GM21367 (cell line): ENCODE results near the gene DPM1.

ENCODE experiments used
- ATAC-seq: cut with Tn5 transposase; IDR thresholded peaks from one replicate; pipeline ENCODE4 v1.9.1; 2021; ENCODE audit not compliant: unreplicated experiment

DPM1 gene

GRCh38 chr20:50957798-50958614 is at the start of gene DPM1:
DPM1 (minus strand) TSS chr20:50958532; CDS start chr20:50958523, 9 bp downstream.
- ATAC-seq = peak; percentile 67

GRCh38 chr20:51005214-51005613 is 46.9 kb upstream of the DPM1 start:
- ATAC-seq = no peak

GRCh38 chr20:51004781-51005180 is 46.4 kb upstream of the DPM1 start:
- no peak for ATAC-seq

GRCh38 chr20:51004305-51004727 is 46.0 kb upstream of the DPM1 start:
- no peak for ATAC-seq

- no peak for ATAC-seq
Measured at GRCh38 chr20:51003753-51004152, 45.4 kb upstream of the DPM1 start.

GRCh38 chr20:51002633-51003032 is 44.3 kb upstream of the DPM1 start:
- ATAC-seq = no peak

- ATAC-seq = no peak
Measured at GRCh38 chr20:51001430-51002265, 43.3 kb upstream of the DPM1 start.

GRCh38 chr20:50999355-50999754 is 41.0 kb upstream of the DPM1 start:
- ATAC-seq = no peak

- no peak for ATAC-seq
Measured at GRCh38 chr20:50996901-50997865, 38.9 kb upstream of the DPM1 start.

GRCh38 chr20:50995506-50995905 is 37.2 kb upstream of the DPM1 start:
- ATAC-seq = no peak

GRCh38 chr20:50993876-50994275 is 35.5 kb upstream of the DPM1 start:
- no peak for ATAC-seq

- ATAC-seq = peak; percentile 77
Measured at GRCh38 chr20:50992733-50993457, 34.6 kb upstream of the DPM1 start.

GRCh38 chr20:50992336-50992732 is 34.0 kb upstream of the DPM1 start:
- ATAC-seq = no peak

GRCh38 chr20:50991076-50991475 is 32.7 kb upstream of the DPM1 start:
- ATAC-seq = no peak

- no peak for ATAC-seq
Measured at GRCh38 chr20:50987493-50988210, 29.3 kb upstream of the DPM1 start.

GRCh38 chr20:50983321-50983720 is 25.0 kb upstream of the DPM1 start:
- no peak for ATAC-seq

- ATAC-seq = no peak
Measured at GRCh38 chr20:50982363-50982762, 24.0 kb upstream of the DPM1 start.

- no peak for ATAC-seq
Measured at GRCh38 chr20:50981714-50982048, 23.3 kb upstream of the DPM1 start.

- no peak for ATAC-seq
Measured at GRCh38 chr20:50980851-50981713, 22.8 kb upstream of the DPM1 start.
